ENCODE measurements around the gene EFNA1.

- TF ChIP-seq CTCF (IDR thresholded peaks at IDR 0.05) (no peak), ZFX (IDR thresholded peaks at IDR 0.05; ENCODE audit: borderline replicate concordance) (no peak)
Observed at GRCh38 chr1:155137154-155137949, 9.7 kb downstream of the EFNA1 start.
